ENCODE results near the gene GSE1. TPM values are rescaled to one million over a fixed set of nuclear protein-coding genes. Genes with fewer than 3 reads are reported as not detected.

GSE1 gene
- total and polyA plus RNA-seq, 9 of the 15 experiments (the other 6 are each of a cell fraction or from before 2014, with no cell fraction given), result 12.2 to 244 (median 57.9) TPM

DNA sequence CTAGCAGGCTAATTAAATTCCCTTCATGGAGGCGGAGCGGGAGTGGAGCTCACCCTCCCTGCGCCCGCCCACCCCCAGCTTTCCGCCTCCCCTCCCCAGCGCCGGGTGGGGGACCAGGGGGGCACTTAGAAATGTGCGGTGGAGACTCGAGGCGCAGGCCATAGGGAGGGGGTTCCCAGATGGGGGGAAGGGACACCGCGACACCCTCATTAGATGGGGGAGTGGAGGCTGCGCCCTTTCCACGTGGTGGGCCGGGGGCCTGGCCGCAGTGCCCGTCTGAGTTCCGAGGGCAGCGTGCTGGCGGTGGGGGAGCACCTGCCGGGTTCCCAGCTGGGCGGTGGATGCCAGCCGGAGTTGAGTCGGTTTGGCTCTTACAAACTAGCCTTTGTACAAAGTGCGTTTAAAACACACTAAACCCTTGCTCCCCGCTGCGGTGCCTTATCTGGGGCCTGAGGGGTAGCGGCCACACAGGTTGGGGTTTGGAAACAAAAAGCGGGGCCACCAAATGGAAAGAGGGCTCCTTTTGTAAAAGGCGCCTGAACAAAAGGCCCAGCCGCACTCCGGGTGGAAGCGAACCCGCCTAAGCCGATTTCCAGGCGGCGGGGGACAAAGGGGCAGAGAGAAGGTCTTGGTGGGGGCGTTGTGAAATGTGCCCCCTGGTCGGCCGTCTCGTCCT lies 1.4 kb downstream of the GSE1 start (continued):
- TF ChIP-seq, protein P1, sequence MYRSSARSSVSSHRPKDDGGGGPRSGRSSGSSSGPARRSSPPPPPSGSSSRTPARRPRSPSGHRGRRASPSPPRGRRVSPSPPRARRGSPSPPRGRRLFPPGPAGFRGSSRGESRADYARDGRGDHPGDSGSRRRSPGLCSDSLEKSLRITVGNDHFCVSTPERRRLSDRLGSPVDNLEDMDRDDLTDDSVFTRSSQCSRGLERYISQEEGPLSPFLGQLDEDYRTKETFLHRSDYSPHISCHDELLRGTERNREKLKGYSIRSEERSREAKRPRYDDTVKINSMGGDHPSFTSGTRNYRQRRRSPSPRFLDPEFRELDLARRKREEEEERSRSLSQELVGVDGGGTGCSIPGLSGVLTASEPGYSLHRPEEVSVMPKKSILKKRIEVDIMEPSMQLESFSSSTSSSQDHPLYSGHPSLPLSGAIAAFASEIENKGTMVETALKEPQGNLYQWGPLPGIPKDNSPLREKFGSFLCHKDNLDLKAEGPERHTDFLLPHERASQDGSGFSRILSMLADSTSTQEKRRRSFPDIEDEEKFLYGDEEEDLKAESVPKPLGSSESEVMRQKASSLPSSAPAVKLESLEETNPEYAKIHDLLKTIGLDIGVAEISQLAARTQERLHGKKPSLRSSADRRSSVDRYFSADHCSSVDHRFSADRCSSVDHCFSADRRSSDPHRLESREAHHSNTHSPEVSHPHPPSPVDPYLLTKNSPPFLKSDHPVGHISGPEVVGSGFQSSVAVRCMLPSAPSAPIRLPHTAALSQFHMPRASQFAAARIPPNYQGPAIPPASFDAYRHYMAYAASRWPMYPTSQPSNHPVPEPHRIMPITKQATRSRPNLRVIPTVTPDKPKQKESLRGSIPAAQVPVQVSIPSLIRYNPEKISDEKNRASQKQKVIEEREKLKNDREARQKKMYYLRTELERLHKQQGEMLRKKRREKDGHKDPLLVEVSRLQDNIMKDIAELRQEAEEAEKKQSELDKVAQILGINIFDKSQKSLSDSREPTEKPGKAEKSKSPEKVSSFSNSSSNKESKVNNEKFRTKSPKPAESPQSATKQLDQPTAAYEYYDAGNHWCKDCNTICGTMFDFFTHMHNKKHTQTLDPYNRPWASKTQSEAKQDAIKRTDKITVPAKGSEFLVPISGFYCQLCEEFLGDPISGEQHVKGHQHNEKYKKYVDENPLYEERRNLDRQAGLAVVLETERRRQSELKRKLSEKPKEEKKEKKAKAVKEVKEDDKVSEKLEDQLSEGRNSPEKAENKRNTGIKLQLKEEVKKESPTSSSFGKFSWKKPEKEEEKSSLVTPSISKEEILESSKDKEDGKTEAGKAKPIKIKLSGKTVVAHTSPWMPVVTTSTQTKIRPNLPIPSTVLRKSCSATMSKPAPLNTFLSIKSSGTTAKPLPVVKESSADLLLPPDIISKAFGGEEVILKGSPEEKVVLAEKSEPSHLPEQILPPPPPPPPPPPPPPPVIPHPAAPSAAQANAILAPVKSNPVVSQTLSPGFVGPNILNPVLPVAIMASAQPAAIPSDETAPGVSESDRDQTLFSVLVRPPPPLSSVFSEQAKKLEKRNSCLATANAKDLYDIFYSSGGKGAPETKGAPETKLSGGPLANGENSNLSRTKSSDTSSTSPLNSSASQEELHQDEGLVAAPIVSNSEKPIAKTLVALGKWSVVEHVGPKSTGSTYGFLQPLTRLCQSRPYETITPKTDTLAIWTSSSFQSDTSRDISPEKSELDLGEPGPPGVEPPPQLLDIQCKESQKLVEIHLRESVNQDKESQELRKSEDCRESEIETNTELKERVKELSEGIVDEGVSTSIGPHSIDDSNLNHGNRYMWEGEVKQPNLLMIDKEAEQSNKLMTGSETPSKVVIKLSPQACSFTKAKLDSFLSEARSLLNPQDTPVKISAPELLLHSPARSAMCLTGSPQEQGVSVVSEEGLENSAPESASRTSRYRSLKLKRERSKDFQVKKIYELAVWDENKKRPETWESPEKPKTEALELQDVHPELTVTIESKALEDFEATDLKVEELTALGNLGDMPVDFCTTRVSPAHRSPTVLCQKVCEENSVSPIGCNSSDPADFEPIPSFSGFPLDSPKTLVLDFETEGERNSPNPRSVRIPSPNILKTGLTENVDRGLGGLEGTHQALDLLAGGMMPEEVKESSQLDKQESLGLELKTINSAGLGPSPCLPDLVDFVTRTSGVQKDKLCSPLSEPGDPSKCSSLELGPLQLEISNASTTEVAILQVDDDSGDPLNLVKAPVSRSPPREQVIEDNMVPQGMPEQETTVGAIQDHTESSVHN (IDR thresholded peaks at IDR 0.05; ENCODE audit: borderline replicate concordance in 1 of 2, low read depth in 1 of 2), result no peak
- TF ChIP-seq, protein P2, sequence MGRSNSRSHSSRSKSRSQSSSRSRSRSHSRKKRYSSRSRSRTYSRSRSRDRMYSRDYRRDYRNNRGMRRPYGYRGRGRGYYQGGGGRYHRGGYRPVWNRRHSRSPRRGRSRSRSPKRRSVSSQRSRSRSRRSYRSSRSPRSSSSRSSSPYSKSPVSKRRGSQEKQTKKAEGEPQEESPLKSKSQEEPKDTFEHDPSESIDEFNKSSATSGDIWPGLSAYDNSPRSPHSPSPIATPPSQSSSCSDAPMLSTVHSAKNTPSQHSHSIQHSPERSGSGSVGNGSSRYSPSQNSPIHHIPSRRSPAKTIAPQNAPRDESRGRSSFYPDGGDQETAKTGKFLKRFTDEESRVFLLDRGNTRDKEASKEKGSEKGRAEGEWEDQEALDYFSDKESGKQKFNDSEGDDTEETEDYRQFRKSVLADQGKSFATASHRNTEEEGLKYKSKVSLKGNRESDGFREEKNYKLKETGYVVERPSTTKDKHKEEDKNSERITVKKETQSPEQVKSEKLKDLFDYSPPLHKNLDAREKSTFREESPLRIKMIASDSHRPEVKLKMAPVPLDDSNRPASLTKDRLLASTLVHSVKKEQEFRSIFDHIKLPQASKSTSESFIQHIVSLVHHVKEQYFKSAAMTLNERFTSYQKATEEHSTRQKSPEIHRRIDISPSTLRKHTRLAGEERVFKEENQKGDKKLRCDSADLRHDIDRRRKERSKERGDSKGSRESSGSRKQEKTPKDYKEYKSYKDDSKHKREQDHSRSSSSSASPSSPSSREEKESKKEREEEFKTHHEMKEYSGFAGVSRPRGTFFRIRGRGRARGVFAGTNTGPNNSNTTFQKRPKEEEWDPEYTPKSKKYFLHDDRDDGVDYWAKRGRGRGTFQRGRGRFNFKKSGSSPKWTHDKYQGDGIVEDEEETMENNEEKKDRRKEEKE (IDR thresholded peaks at IDR 0.05; ENCODE audit: borderline replicate concordance in 1 of 2, control insufficient read depth in 1 of 2, low read depth in 2 of 2, low read length in 1 of 2), result no peak
- TF ChIP-seq ZNF695 (CRISPR knock-in tag; IDR thresholded peaks at IDR 0.05), result no peak
- no peak for TF ChIP-seq HDGF (IDR thresholded peaks at IDR 0.05)
- TF ChIP-seq ZC3H4 (CRISPR knock-in tag; IDR thresholded peaks at IDR 0.05; ENCODE audit: borderline replicate concordance), result no peak
- TF ChIP-seq, protein P3, sequence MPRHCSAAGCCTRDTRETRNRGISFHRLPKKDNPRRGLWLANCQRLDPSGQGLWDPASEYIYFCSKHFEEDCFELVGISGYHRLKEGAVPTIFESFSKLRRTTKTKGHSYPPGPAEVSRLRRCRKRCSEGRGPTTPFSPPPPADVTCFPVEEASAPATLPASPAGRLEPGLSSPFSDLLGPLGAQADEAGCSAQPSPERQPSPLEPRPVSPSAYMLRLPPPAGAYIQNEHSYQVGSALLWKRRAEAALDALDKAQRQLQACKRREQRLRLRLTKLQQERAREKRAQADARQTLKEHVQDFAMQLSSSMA (CRISPR knock-in tag; IDR thresholded peaks at IDR 0.05), result no peak
- TF ChIP-seq, protein P4, sequence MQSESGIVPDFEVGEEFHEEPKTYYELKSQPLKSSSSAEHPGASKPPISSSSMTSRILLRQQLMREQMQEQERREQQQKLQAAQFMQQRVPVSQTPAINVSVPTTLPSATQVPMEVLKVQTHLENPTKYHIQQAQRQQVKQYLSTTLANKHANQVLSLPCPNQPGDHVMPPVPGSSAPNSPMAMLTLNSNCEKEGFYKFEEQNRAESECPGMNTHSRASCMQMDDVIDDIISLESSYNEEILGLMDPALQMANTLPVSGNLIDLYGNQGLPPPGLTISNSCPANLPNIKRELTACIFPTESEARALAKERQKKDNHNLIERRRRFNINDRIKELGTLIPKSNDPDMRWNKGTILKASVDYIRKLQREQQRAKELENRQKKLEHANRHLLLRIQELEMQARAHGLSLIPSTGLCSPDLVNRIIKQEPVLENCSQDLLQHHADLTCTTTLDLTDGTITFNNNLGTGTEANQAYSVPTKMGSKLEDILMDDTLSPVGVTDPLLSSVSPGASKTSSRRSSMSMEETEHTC (IDR thresholded peaks at IDR 0.05), result no peak
- TF ChIP-seq GTF2E2 (tag; IDR thresholded peaks at IDR 0.05), result no peak
- TF ChIP-seq, protein P5, sequence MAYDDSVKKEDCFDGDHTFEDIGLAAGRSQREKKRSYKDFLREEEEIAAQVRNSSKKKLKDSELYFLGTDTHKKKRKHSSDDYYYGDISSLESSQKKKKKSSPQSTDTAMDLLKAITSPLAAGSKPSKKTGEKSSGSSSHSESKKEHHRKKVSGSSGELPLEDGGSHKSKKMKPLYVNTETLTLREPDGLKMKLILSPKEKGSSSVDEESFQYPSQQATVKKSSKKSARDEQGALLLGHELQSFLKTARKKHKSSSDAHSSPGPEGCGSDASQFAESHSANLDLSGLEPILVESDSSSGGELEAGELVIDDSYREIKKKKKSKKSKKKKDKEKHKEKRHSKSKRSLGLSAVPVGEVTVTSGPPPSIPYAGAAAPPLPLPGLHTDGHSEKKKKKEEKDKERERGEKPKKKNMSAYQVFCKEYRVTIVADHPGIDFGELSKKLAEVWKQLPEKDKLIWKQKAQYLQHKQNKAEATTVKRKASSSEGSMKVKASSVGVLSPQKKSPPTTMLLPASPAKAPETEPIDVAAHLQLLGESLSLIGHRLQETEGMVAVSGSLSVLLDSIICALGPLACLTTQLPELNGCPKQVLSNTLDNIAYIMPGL (CRISPR knock-in tag; IDR thresholded peaks at IDR 0.05), result no peak
- no peak for TF ChIP-seq TAF15 (IDR thresholded peaks at IDR 0.05; ENCODE audit: low read depth, low read length)
- TF ChIP-seq BACH1 (tag; IDR thresholded peaks at IDR 0.05), result no peak
